ENCODE measurements around the gene VGLL4. TPM values are rescaled to one million over a fixed set of nuclear protein-coding genes. Genes with fewer than 3 reads are reported as not detected.
A peak's percentile ranks its signal among the peaks of the same experiment; 100 is the strongest.

VGLL4 gene
- total RNA-seq, 1 experiment from 2014 or later: 66.0 TPM

- DNase-seq (ENCODE audit: low read depth, low spot score) (no peak), ATAC-seq (no peak)
- H3K27ac ChIP-seq (ENCODE audit: low read length): peak overlapping the region; percentile 96
- BruUV-seq (replicated peaks): no TSS peak
- H3K4me3 ChIP-seq (ENCODE audit: low read depth in 2 of 2, low read length in 2 of 2): no peak overlapping the region
- ChIA-PET CTCF (interaction anchor here (0.6 kb wide), 1 partner anchor 34 kb away, joined by 3 read pairs; no protein-coding TSS in a partner anchor), POLR2A (interaction anchor here (0.5 to 0.7 kb wide), 3 partner anchors 161 to 1178 kb away, joined by 3 to 9 read pairs (median 5); no protein-coding TSS in a partner anchor)
- H3K36me3 ChIP-seq (ENCODE audit: control insufficient read depth, insufficient read depth, low read length): no peaks in the 10 kb centered on the region
- in situ Hi-C loops (cut with HindIII; ENCODE audit: low pct_unique_long_range_greater_than_20kb, low sequenced_read_pairs) (no loop called here), intact Hi-C loops (cut with micrococcal nuclease; ENCODE audit: unreplicated experiment) (loop anchor here (5.0 kb wide), 1 partner anchor 169 kb away; no protein-coding TSS in a partner anchor)
- TF ChIP-seq SIN3A (IDR thresholded peaks at IDR 0.05; ENCODE audit: borderline replicate concordance, insufficient read depth, low read depth, low read length) (no peak), CTCF (IDR thresholded peaks at IDR 0.05) (no peak), TCF7L2 (IDR thresholded peaks at IDR 0.05; ENCODE audit: low read depth, low read length) (no peak), REST (IDR thresholded peaks at IDR 0.05; ENCODE audit: insufficient read depth in 1 of 2, low read depth in 2 of 2, low read length in 1 of 2) (no peak), POLR2AphosphoS5 (IDR thresholded peaks at IDR 0.05; ENCODE audit: low read depth, low read length) (no peak)
- peaks cover 40% of the 10 kb centered on the region for H3K4me1 ChIP-seq (ENCODE audit: control insufficient read depth, insufficient read depth, low read length)
- H3K9me3 ChIP-seq (ENCODE audit: control insufficient read depth, insufficient read depth, low read depth, low read length): no peaks in the 10 kb centered on the region
- H3K27me3 ChIP-seq (ENCODE audit: control insufficient read depth, insufficient read depth, low read length): no peaks in the 10 kb centered on the region
Observed at GRCh38 chr3:11546657-11547302, 96.9 kb downstream of the VGLL4 start.

GRCh38 chr3:11545186-11545851, 98.4 kb downstream of the VGLL4 start:
- peak overlapping the region; percentile 68 for H3K27ac ChIP-seq (ENCODE audit: low read length)
- no peaks in the 10 kb centered on the region for H3K27me3 ChIP-seq (ENCODE audit: control insufficient read depth, insufficient read depth, low read length)
- CTCF ChIA-PET: no interaction called here
- no TSS peak for BruUV-seq (replicated peaks)
- POLR2A ChIA-PET: no interaction called here
- DNase-seq (ENCODE audit: low read depth, low spot score): no peak
- no peaks in the 10 kb centered on the region for H3K36me3 ChIP-seq (ENCODE audit: control insufficient read depth, insufficient read depth, low read length)
- 0 out of 2 replicates have a peak, but pooled peaks have one; percentile 8 for ATAC-seq
- intact Hi-C loops (cut with micrococcal nuclease; ENCODE audit: unreplicated experiment) (loop anchor here (5.0 kb wide), 1 partner anchor 168 kb away; no protein-coding TSS in a partner anchor), in situ Hi-C loops (cut with HindIII; ENCODE audit: low pct_unique_long_range_greater_than_20kb, low sequenced_read_pairs) (no loop called here)
- TF ChIP-seq POLR2AphosphoS5 (IDR thresholded peaks at IDR 0.05; ENCODE audit: low read depth, low read length) (no peak), SIN3A (IDR thresholded peaks at IDR 0.05; ENCODE audit: borderline replicate concordance, insufficient read depth, low read depth, low read length) (no peak)
- H3K4me1 ChIP-seq (ENCODE audit: control insufficient read depth, insufficient read depth, low read length): peaks cover 29% of the 10 kb centered on the region
- no peak overlapping the region for H3K4me3 ChIP-seq (ENCODE audit: low read depth in 2 of 2, low read length in 2 of 2)
- H3K9me3 ChIP-seq (ENCODE audit: control insufficient read depth, insufficient read depth, low read depth, low read length): no peaks in the 10 kb centered on the region
